Measurements from ENCODE around the gene CHEK2. TPM values are rescaled to one million over a fixed set of nuclear protein-coding genes. Genes with fewer than 3 reads are reported as not detected.

CHEK2 gene
- total and polyA plus RNA-seq, 4 donors = 6.0 to 10.4 (median 9.3) TPM

GRCh38 chr22:28658448-28658847 lies 83.2 kb downstream of the CHEK2 start:
- 87 to 95% methylated on average over 3 of the region's 3 CpGs for WGBS, 2 donors
- Histone ChIP-seq H3K27me3 (ENCODE audit: control insufficient read depth in 3 of 3, insufficient read depth in 3 of 3, low read length in 2 of 3) (no peaks in the 10 kb centered on the region), H3K27ac (ENCODE audit: low read depth in 1 of 2, low read length in 1 of 2) (no peak overlapping the region), H3K4me1 (ENCODE audit: control insufficient read depth in 5 of 5, insufficient read depth in 5 of 5, low read length in 5 of 5) (peaks cover 0 to 11% (median 0%) of the 10 kb centered on the region in 5 donors), H3K9me3 (ENCODE audit: control insufficient read depth in 4 of 4, insufficient read depth in 3 of 4, low read length in 3 of 4) (no peaks in the 10 kb centered on the region), H3K4me3 (no peak overlapping the region), H3K9ac (ENCODE audit: insufficient read depth in 1 of 2, low read length in 2 of 2) (no peak overlapping the region), H3K36me3 (ENCODE audit: control insufficient read depth in 4 of 4, insufficient read depth in 4 of 4, low read length in 4 of 4) (no peaks in the 10 kb centered on the region)
- ATAC-seq (ENCODE audit: insufficient read depth, low FRiP score) = no peak
- peak in 1 of 3 donors; percentile 41 for DNase-seq
- no peak for TF ChIP-seq CTCF (IDR thresholded peaks at IDR 0.05; ENCODE audit: control extremely low read depth, extremely low read depth)

GRCh38 chr22:28656181-28656580 lies 85.4 kb downstream of the CHEK2 start:
- peak; percentile 17 to 44 (median 40) for DNase-seq

GRCh38 chr22:28650463-28650862 lies 91.2 kb downstream of the CHEK2 start:
- no peak overlapping the region for H3K4me3 ChIP-seq
- DNase-seq (no peak), ATAC-seq (ENCODE audit: insufficient read depth, low FRiP score) (no peak)
- no peak overlapping the region for H3K27ac ChIP-seq (ENCODE audit: low read depth in 1 of 2, low read length in 1 of 2)
- no peaks in the 10 kb centered on the region for H3K4me1 ChIP-seq (ENCODE audit: control insufficient read depth in 5 of 5, insufficient read depth in 5 of 5, low read length in 5 of 5)
- TF ChIP-seq CTCF (IDR thresholded peaks at IDR 0.05; ENCODE audit: control extremely low read depth, extremely low read depth) = no peak
- H3K9me3 ChIP-seq (ENCODE audit: control insufficient read depth in 4 of 4, insufficient read depth in 3 of 4, low read length in 3 of 4) = peaks cover 0 to 3% (median 0%) of the 10 kb centered on the region in 4 donors
- no peaks in the 10 kb centered on the region for H3K36me3 ChIP-seq (ENCODE audit: control insufficient read depth in 4 of 4, insufficient read depth in 4 of 4, low read length in 4 of 4)
- no peak overlapping the region for H3K9ac ChIP-seq (ENCODE audit: insufficient read depth in 1 of 2, low read length in 2 of 2)
- no peaks in the 10 kb centered on the region for H3K27me3 ChIP-seq (ENCODE audit: control insufficient read depth in 3 of 3, insufficient read depth in 3 of 3, low read length in 2 of 3)

More at GRCh38 chr22:28656181-28656580, 85.4 kb downstream of the CHEK2 start:
- no peak for ATAC-seq (ENCODE audit: insufficient read depth, low FRiP score)
- Histone ChIP-seq H3K27me3 (ENCODE audit: control insufficient read depth in 3 of 3, insufficient read depth in 3 of 3, low read length in 2 of 3) (no peaks in the 10 kb centered on the region), H3K36me3 (ENCODE audit: control insufficient read depth in 4 of 4, insufficient read depth in 4 of 4, low read length in 4 of 4) (no peaks in the 10 kb centered on the region), H3K4me1 (ENCODE audit: control insufficient read depth in 5 of 5, insufficient read depth in 5 of 5, low read length in 5 of 5) (peaks cover 0 to 11% (median 0%) of the 10 kb centered on the region in 5 donors), H3K4me3 (no peak overlapping the region), H3K9me3 (ENCODE audit: control insufficient read depth in 4 of 4, insufficient read depth in 3 of 4, low read length in 3 of 4) (peaks cover 0 to 2% (median 0%) of the 10 kb centered on the region in 4 donors), H3K27ac (ENCODE audit: low read depth in 1 of 2, low read length in 1 of 2) (no peak overlapping the region), H3K9ac (ENCODE audit: insufficient read depth in 1 of 2, low read length in 2 of 2) (no peak overlapping the region)
- TF ChIP-seq CTCF (IDR thresholded peaks at IDR 0.05; ENCODE audit: control extremely low read depth, extremely low read depth) = no peak
- 68 to 81% methylated on average over 3 of the region's 3 CpGs for WGBS, 2 donors

- WGBS, 2 donors = 94 to 100% methylated on average over 4 of the region's 4 CpGs
- no peak for TF ChIP-seq CTCF (IDR thresholded peaks at IDR 0.05; ENCODE audit: control extremely low read depth, extremely low read depth)
- Histone ChIP-seq H3K27ac (ENCODE audit: low read depth in 1 of 2, low read length in 1 of 2) (no peak overlapping the region), H3K9me3 (ENCODE audit: control insufficient read depth in 4 of 4, insufficient read depth in 3 of 4, low read length in 3 of 4) (peaks cover 0 to 3% (median 0%) of the 10 kb centered on the region in 4 donors), H3K36me3 (ENCODE audit: control insufficient read depth in 4 of 4, insufficient read depth in 4 of 4, low read length in 4 of 4) (no peaks in the 10 kb centered on the region), H3K9ac (ENCODE audit: insufficient read depth in 1 of 2, low read length in 2 of 2) (no peak overlapping the region), H3K27me3 (ENCODE audit: control insufficient read depth in 3 of 3, insufficient read depth in 3 of 3, low read length in 2 of 3) (no peaks in the 10 kb centered on the region), H3K4me3 (no peak overlapping the region), H3K4me1 (ENCODE audit: control insufficient read depth in 5 of 5, insufficient read depth in 5 of 5, low read length in 5 of 5) (no peaks in the 10 kb centered on the region)
- ATAC-seq (ENCODE audit: insufficient read depth, low FRiP score) (no peak), DNase-seq (no peak)
Observed at GRCh38 chr22:28648792-28649191, 92.8 kb downstream of the CHEK2 start.

Data from lung (tissue), 12 donors.